MM.1S (cell line): ENCODE results near the gene MPP7.
"Not testable (repeated sequence)": the region's sequence is repeated elsewhere in the genome, so short reads cannot be mapped to it uniquely, and the experiment has no call there.

Experiments used
- DNase-seq: peaks from one replicate; pipeline ENCODE4 v3.0.0-alpha.2; 2015
- H2AFZ ChIP-seq: fragments of 300-600 bp; sonication (generic); 2 replicates; pipeline ENCODE4 v1.6.0; 2016; ENCODE audit warnings: antibody characterized with exemption, low read length
- H3F3A ChIP-seq: fragments of 300-600 bp; sonication (generic); 2 replicates; pipeline ENCODE4 v1.6.1; 2016; ENCODE audit warnings: mild to moderate bottlenecking, antibody characterized with exemption, low read length, moderate library complexity, mixed read lengths; ENCODE audit not compliant: insufficient read depth
- H3K27ac ChIP-seq: fragments of 300-600 bp; sonication (generic); 2 replicates; pipeline ENCODE4 v1.5.1; 2016; ENCODE audit warnings: mild to moderate bottlenecking, low read length
- H3K27me3 ChIP-seq: fragments of 300-600 bp; sonication (generic); replicated peaks from 2 replicates; pipeline ENCODE4 v1.6.0; 2016; ENCODE audit warnings: low read length; ENCODE audit not compliant: insufficient read depth
- H3K36me3 ChIP-seq: fragments of 300-600 bp; sonication (generic); replicated peaks from 2 replicates; pipeline ENCODE4 v1.6.1; 2016; ENCODE audit warnings: mild to moderate bottlenecking, low read length, mixed read lengths; ENCODE audit not compliant: insufficient read depth
- H3K4me1 ChIP-seq: fragments of 300-600 bp; sonication (generic); 2 replicates; pipeline ENCODE4 v1.6.1; 2016; ENCODE audit warnings: low read length, mixed read lengths
- H3K4me2 ChIP-seq: fragments of 300-600 bp; sonication (generic); 2 replicates; pipeline ENCODE4 v1.6.0; 2016; ENCODE audit warnings: low read depth, low read length
- H3K4me3 ChIP-seq: fragments of 300-600 bp; sonication (generic); 2 replicates; pipeline ENCODE4 v1.5.1; 2016; ENCODE audit warnings: low read length, mixed read lengths
- H3K79me2 ChIP-seq: fragments of 300-600 bp; sonication (generic); 2 replicates; pipeline ENCODE4 v1.6.1; 2016; ENCODE audit warnings: mixed run types, low read length, mixed read lengths
- H3K9ac ChIP-seq: fragments of 300-600 bp; sonication (generic); 2 replicates; pipeline ENCODE4 v1.6.1; 2016; ENCODE audit warnings: low read length, mixed read lengths
- H3K9me2 ChIP-seq: fragments of 300-600 bp; sonication (generic); replicated peaks from 2 replicates; pipeline ENCODE4 v1.6.1; 2016; ENCODE audit warnings: mild to moderate bottlenecking, low read length, mixed read lengths; ENCODE audit not compliant: insufficient read depth
- H3K9me3 ChIP-seq: fragments of 300-600 bp; sonication (generic); replicated peaks from 2 replicates; pipeline ENCODE4 v1.6.1; 2016; ENCODE audit warnings: mild to moderate bottlenecking, low read length, mixed read lengths; ENCODE audit not compliant: insufficient read depth
- H4K20me1 ChIP-seq: fragments of 300-600 bp; sonication (generic); 2 replicates; pipeline ENCODE4 v1.6.1; 2016; ENCODE audit warnings: mild to moderate bottlenecking, low read length, moderate library complexity, mixed read lengths; ENCODE audit not compliant: insufficient read depth
- CTCF ChIP-seq: fragments of 300-600 bp; sonication (generic); IDR thresholded peaks from 2 replicates; pipeline ENCODE4 v1.5.1; 2016; ENCODE audit warnings: antibody characterized with exemption, low read length, mixed read lengths
- EZH2 ChIP-seq: fragments of 300-600 bp; sonication (generic); optimal IDR thresholded peaks from 2 replicates; pipeline ENCODE3; 2017; ENCODE audit warnings: low read depth, mild to moderate bottlenecking, antibody characterized with exemption, low read length, mixed read lengths
- EZH2phosphoT487 ChIP-seq: fragments of 300-600 bp; sonication (generic); IDR thresholded peaks from 2 replicates; pipeline ENCODE4 v1.6.1; 2018; ENCODE audit warnings: antibody characterized with exemption, low read length

MPP7 gene

GRCh38 chr10:28326516-28327490 lies 23.9 kb upstream of the MPP7 start:
- H3K4me1 ChIP-seq = no peaks in the 10 kb centered on the region
- no peak overlapping the region for H3K27ac ChIP-seq
- H3K9me3 ChIP-seq = no peaks in the 10 kb centered on the region
- H3K79me2 ChIP-seq = no peaks in the 10 kb centered on the region
- no peak overlapping the region for H2AFZ ChIP-seq
- no peak for DNase-seq
- H3K9ac ChIP-seq = no peak overlapping the region
- TF ChIP-seq EZH2phosphoT487 = no peak
- TF ChIP-seq CTCF = no peak
- no peak for TF ChIP-seq EZH2
- H4K20me1 ChIP-seq = no peaks in the 10 kb centered on the region
- H3F3A ChIP-seq = no peaks in the 10 kb centered on the region
- H3K4me2 ChIP-seq = no peak overlapping the region
- no peak overlapping the region for H3K4me3 ChIP-seq
- H3K27me3 ChIP-seq = no peaks in the 10 kb centered on the region
- no peaks in the 10 kb centered on the region for H3K36me3 ChIP-seq
- H3K9me2 ChIP-seq = no peaks in the 10 kb centered on the region

- no peak overlapping the region for H3K9ac ChIP-seq
- H3K4me1 ChIP-seq = no peaks in the 10 kb centered on the region
- DNase-seq = no peak
- no peaks in the 10 kb centered on the region for H3K79me2 ChIP-seq
- no peak overlapping the region for H2AFZ ChIP-seq
- H3K9me2 ChIP-seq = no peaks in the 10 kb centered on the region
- H3F3A ChIP-seq = no peaks in the 10 kb centered on the region
- no peaks in the 10 kb centered on the region for H4K20me1 ChIP-seq
- no peaks in the 10 kb centered on the region for H3K36me3 ChIP-seq
- H3K4me3 ChIP-seq = no peak overlapping the region
- no peaks in the 10 kb centered on the region for H3K27me3 ChIP-seq
- no peak overlapping the region for H3K27ac ChIP-seq
- TF ChIP-seq EZH2 (no peak), EZH2phosphoT487 (no peak), CTCF (no peak)
- H3K9me3 ChIP-seq = no peaks in the 10 kb centered on the region
- no peak overlapping the region for H3K4me2 ChIP-seq
Measured at GRCh38 chr10:28320799-28321198, 17.9 kb upstream of the MPP7 start.

GRCh38 chr10:28320090-28320489 lies 17.2 kb upstream of the MPP7 start:
- Histone ChIP-seq H3K27ac (no peak overlapping the region), H3K36me3 (no peaks in the 10 kb centered on the region), H3K9me2 (no peaks in the 10 kb centered on the region), H3K9me3 (no peaks in the 10 kb centered on the region), H3K4me1 (no peaks in the 10 kb centered on the region), H2AFZ (no peak overlapping the region), H3K27me3 (no peaks in the 10 kb centered on the region), H4K20me1 (no peaks in the 10 kb centered on the region), H3K9ac (no peak overlapping the region), H3F3A (no peaks in the 10 kb centered on the region), H3K4me3 (no peak overlapping the region), H3K79me2 (no peaks in the 10 kb centered on the region), H3K4me2 (no peak overlapping the region)
- TF ChIP-seq CTCF = no peak
- TF ChIP-seq EZH2phosphoT487 = no peak
- DNase-seq = no peak

GRCh38 chr10:28319061-28319460 lies 16.2 kb upstream of the MPP7 start:
- not testable (repeated sequence) for H3K79me2 ChIP-seq, DNase-seq, H3K36me3 ChIP-seq, H3K4me2 ChIP-seq, H2AFZ ChIP-seq, H3K9me3 ChIP-seq, H3K4me1 ChIP-seq, H3K4me3 ChIP-seq, H3K9ac ChIP-seq, H3K27me3 ChIP-seq, H3F3A ChIP-seq, H3K9me2 ChIP-seq, H4K20me1 ChIP-seq, H3K27ac ChIP-seq
